Measurements from ENCODE around the gene S1PR4.

GRCh38 chr19:3207461-3208242 is 29.1 kb downstream of the S1PR4 start:
- TF ChIP-seq EGR1 (IDR thresholded peaks at IDR 0.05) = no peak
- no peak for TF ChIP-seq CEBPB (IDR thresholded peaks at IDR 0.05)
- TF ChIP-seq CREB1 (IDR thresholded peaks at IDR 0.05; ENCODE audit: low read depth) = no peak
- no peak for TF ChIP-seq TEAD4 (IDR thresholded peaks at IDR 0.05)
- no peak for TF ChIP-seq TAF1 (IDR thresholded peaks at IDR 0.05; ENCODE audit: low read depth)
- peak; percentile 90 for TF ChIP-seq USF1 (IDR thresholded peaks at IDR 0.05)
- TF ChIP-seq REST (IDR thresholded peaks at IDR 0.05; ENCODE audit: low read depth) = no peak
- no peak for TF ChIP-seq EP300 (IDR thresholded peaks at IDR 0.05; ENCODE audit: borderline replicate concordance)
- no peak for TF ChIP-seq MAX (IDR thresholded peaks at IDR 0.05)

All from Ishikawa (cell line).